ENCODE measurements around the gene ACAD9.

GRCh38 chr3:128881576-128881975 lies 2.2 kb downstream of the ACAD9 start:
- TF ChIP-seq CTCF (conservative IDR thresholded peaks at IDR 0.05 in 1 of 2, IDR thresholded peaks at IDR 0.05 in 1 of 2; ENCODE audit: extremely low read depth in 1 of 2, insufficient read depth in 1 of 2, low read depth in 1 of 2, low read length in 2 of 2) (no peak), EZH2 (IDR thresholded peaks at IDR 0.05; ENCODE audit: borderline replicate concordance, low read length) (no peak)

Data from mammary epithelial cell (primary cell).